Uterus (tissue), 4 donors: ENCODE results near the gene EMILIN2. TPM values are rescaled to one million over a fixed set of nuclear protein-coding genes. Genes with fewer than 3 reads are reported as not detected.

Experiments used
- DNase-seq, 2 donors: peaks; one replicate each; pipeline ENCODE4 v3.0.0-alpha.2; 2019 to 2020
- H3K27ac ChIP-seq, 2 donors: fragments of 200-600 bp; sonication (generic); 1 replicate in 1 of 2; 2 replicates in 1 of 2; pipeline ENCODE4 v1.5.1; 2016 to 2018
- H3K27me3 ChIP-seq, 2 donors: fragments of 200-600 bp; sonication (generic); one replicate each; pipeline ENCODE4 v1.5.1; 2018 to 2019; ENCODE audit warnings: control low read depth in 1 of 2
- H3K36me3 ChIP-seq, 2 donors: fragments of 200-600 bp; sonication (generic); one replicate each; pipeline ENCODE4 v1.5.1; 2019; ENCODE audit warnings: control low read depth in 1 of 2
- H3K4me1 ChIP-seq, 2 donors: fragments of 200-600 bp; sonication (generic); one replicate each; pipeline ENCODE4 v1.5.1; 2018 to 2019; ENCODE audit warnings: control low read depth in 1 of 2
- H3K4me3 ChIP-seq, 2 donors: fragments of 200-600 bp; sonication (generic); 1 replicate in 1 of 2; 2 replicates in 1 of 2; pipeline ENCODE4 v1.5.1; 2018 to 2019; ENCODE audit warnings: mild to moderate bottlenecking in 1 of 2
- H3K9me3 ChIP-seq, 2 donors: fragments of 200-600 bp; sonication (generic); one replicate each; pipeline ENCODE4 v1.5.1; 2019; ENCODE audit warnings: control low read depth in 1 of 2
- POLR2A ChIP-seq, 2 donors: fragments of 450-650 bp; IDR thresholded peaks; one replicate each; pipeline ENCODE4 v1.6.1; 2016; ENCODE audit warnings: antibody characterized with exemption in 2 of 2, mild to moderate bottlenecking in 1 of 2, moderate library complexity in 1 of 2
- intact Hi-C: fragments of 100-400 bp; cut with DNase I; formaldehyde crosslinking; loops from one replicate; pipeline ENCODE4 v1.15.1; 2023; ENCODE audit warnings: low total_unique reads
- total RNA-seq, 4 donors: library from RNA; depleted of rRNA in 3 of 4; stranded (reverse); fragments of >200 nt in 3 of 4; gene quantifications; one replicate each; pipeline versions ENCODE4 v1.1.0 to v1.2.4, GENCODE V29; 2014 to 2023
- TF ChIP-seq, protein P1 (sequence below), 4 experiments: fragments of 200-600 bp in 2 of 4; fragments of 450-650 bp in 2 of 4; sonication (generic) in 2 of 4; IDR thresholded peaks; one replicate each; pipeline ENCODE4 v1.5.1; 2016 to 2019; ENCODE audit warnings: antibody characterized with exemption in 4 of 4, mild to moderate bottlenecking in 2 of 4, moderate library complexity in 1 of 4
- donor health status: DM: yes; HTN: yes; CAD: no.

EMILIN2 gene
- total RNA-seq, 4 donors from 2014 or later = 25.6 to 60.2 (median 43.2) TPM

DNA sequence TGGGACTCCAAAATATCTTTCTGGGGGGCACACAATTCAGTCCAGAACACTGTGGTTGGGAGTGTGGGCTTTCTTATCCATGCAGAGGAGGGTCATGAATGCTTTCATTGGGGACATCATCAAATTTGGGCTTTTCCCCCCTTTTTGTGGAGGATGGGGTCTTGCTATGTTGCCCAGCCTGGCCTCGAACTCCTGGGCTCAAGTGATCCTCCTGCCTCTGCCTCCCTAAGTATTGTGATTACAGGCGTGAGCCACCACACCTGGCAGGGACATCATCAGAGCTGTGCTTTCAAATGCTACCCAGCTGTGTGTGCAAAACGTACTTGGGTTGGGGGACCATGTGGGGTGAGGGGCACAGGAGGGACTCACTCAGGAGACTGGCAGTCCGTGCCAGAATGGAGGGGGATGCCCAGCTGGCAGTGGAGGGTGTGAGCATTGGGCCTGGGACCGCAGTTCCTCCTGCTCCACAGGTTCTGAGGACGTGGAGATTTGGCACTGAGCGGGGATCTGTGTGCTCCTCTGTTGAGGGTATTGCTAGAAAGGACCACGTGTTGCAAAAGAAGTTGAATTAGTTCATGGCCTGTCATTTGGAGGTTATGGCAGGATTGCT is 24.4 kb downstream of the EMILIN2 start:
- no peaks in the 10 kb centered on the region for H3K27me3 ChIP-seq
- no peaks in the 10 kb centered on the region for H3K4me1 ChIP-seq
- DNase-seq = peak in 1 of 2 donors; percentile 9
- H3K27ac ChIP-seq = no peak overlapping the region
- no peak overlapping the region for H3K4me3 ChIP-seq
- TF ChIP-seq POLR2A (IDR thresholded peaks at IDR 0.05) = no peak
- TF ChIP-seq, protein P1, sequence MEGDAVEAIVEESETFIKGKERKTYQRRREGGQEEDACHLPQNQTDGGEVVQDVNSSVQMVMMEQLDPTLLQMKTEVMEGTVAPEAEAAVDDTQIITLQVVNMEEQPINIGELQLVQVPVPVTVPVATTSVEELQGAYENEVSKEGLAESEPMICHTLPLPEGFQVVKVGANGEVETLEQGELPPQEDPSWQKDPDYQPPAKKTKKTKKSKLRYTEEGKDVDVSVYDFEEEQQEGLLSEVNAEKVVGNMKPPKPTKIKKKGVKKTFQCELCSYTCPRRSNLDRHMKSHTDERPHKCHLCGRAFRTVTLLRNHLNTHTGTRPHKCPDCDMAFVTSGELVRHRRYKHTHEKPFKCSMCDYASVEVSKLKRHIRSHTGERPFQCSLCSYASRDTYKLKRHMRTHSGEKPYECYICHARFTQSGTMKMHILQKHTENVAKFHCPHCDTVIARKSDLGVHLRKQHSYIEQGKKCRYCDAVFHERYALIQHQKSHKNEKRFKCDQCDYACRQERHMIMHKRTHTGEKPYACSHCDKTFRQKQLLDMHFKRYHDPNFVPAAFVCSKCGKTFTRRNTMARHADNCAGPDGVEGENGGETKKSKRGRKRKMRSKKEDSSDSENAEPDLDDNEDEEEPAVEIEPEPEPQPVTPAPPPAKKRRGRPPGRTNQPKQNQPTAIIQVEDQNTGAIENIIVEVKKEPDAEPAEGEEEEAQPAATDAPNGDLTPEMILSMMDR (IDR thresholded peaks at IDR 0.05) = no peak
- no peaks in the 10 kb centered on the region for H3K9me3 ChIP-seq
- intact Hi-C loops = no loop called here
- no peaks in the 10 kb centered on the region for H3K36me3 ChIP-seq

DNA sequence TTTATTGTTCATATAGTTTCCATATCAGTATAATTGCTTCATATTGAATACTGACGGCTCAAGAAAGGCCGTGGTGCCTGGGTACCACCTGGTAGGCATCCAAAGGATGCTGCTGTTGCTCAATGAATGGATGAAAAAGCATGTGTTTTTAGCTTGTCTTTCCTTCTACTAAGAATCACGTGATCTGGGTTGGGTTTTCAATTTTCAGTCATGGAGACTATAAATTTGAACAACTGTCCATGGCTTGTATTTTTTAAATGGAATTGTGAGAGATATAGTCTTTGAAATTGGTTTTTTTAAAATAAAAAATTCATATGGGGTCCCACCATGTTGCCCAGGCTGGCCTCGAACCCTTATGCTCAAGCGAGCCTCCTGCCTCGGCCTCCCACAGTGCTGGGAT is 25.3 kb downstream of the EMILIN2 start:
- H3K9me3 ChIP-seq = no peaks in the 10 kb centered on the region
- no peaks in the 10 kb centered on the region for H3K36me3 ChIP-seq
- no peak overlapping the region for H3K4me3 ChIP-seq
- peak in 1 of 2 donors; percentile 3 for DNase-seq
- H3K27me3 ChIP-seq = no peaks in the 10 kb centered on the region
- intact Hi-C loops = no loop called here
- no peaks in the 10 kb centered on the region for H3K4me1 ChIP-seq
- H3K27ac ChIP-seq = no peak overlapping the region
- TF ChIP-seq, protein P1 (IDR thresholded peaks at IDR 0.05) = no peak
- TF ChIP-seq POLR2A (IDR thresholded peaks at IDR 0.05) = no peak

DNA sequence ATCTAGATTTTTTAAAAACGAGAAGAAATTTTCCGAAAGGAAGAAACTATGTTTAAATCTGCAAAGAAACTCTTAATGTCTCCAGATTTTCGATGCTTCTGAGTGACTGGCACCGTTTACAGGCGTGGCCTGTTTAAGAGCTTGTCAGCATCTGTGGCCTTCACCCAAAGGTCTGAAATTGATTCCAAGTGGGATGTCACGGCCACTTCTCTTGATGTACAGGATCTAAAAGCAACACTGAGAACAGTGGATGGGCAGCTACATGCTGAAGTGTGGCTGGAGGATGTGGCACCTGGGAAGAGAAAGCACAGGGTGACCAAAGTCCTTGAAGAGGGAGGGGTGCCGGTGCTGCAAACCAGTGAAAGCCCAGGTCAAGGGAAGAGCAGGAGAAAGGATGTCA is 28.0 kb downstream of the EMILIN2 start:
- Histone ChIP-seq H3K9me3 (no peaks in the 10 kb centered on the region), H3K36me3 (no peaks in the 10 kb centered on the region), H3K4me3 (no peak overlapping the region), H3K27me3 (no peaks in the 10 kb centered on the region), H3K4me1 (no peaks in the 10 kb centered on the region), H3K27ac (peak overlapping the region; percentile 90)
- intact Hi-C loops = no loop called here
- peak in 1 of 2 donors; percentile 20 for DNase-seq
- TF ChIP-seq POLR2A (IDR thresholded peaks at IDR 0.05) = no peak
- TF ChIP-seq, protein P1 (IDR thresholded peaks at IDR 0.05) = no peak

DNA sequence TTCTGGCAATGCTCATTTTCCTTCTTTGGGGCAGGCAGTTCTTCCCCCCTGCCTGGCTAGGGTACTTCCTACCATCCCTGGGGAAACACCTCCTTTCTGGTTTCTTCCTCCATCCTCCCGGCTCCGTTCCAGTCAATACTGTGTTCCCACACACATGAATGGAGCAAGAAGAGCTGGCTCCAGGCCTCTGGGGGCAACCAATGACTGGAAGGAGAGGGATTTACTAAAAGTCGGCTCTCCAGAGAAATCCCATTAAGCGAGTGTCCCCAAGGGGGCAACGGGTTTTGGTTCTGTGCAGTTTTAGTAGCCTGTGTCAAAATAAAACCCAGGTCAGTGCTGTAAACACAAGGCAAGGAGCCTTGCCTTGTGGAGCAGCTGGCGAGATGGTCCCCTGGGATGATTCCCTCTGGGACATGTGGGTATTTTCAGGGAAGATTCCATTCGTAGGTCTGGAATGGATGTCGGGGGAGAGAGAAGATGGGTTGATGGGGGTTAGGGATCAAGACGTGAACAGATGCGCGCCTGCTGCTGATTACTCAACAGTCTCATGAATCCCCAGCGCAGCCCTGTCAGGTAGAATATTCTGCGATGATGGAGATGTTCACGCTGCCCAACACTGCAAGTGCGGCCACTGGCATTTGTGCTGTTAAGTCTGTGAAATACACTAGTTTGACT is 32.0 kb downstream of the EMILIN2 start:
- Histone ChIP-seq H3K27me3 (no peaks in the 10 kb centered on the region), H3K4me1 (peaks cover 10 to 16% of the 10 kb centered on the region in 2 donors), H3K4me3 (no peak overlapping the region), H3K27ac (peak overlapping the region; percentile 39 to 96), H3K36me3 (no peaks in the 10 kb centered on the region), H3K9me3 (no peaks in the 10 kb centered on the region)
- TF ChIP-seq, protein P1 (IDR thresholded peaks at IDR 0.05) = no peak
- TF ChIP-seq POLR2A (IDR thresholded peaks at IDR 0.05) = no peak
- intact Hi-C loops = no loop called here
- no peak for DNase-seq

DNA sequence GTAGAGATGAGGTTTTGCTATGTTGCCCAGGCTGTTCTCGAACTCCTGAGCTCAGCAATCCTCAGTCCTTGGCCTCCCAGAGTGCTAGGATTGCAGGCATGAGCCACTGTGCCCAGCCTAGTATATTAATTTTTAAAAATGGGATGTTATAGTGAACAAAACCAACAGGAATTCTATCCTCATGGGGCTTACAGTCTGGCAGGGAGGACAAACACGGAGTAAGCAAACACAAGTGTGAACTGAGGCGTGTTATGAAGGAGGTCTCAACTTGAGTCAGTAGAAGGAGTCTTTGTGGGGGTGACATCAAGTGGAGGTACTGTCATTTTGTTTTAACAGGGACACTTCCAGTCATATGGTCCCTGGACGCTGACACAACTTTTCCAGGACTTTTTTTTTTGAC is 33.1 kb downstream of the EMILIN2 start:
- no peak for DNase-seq
- Histone ChIP-seq H3K27me3 (no peaks in the 10 kb centered on the region), H3K4me3 (no peak overlapping the region), H3K27ac (peak overlapping the region; percentile 96 to 98), H3K9me3 (no peaks in the 10 kb centered on the region), H3K4me1 (peaks cover 10 to 16% of the 10 kb centered on the region in 2 donors), H3K36me3 (no peaks in the 10 kb centered on the region)
- intact Hi-C loops = no loop called here
- no peak for TF ChIP-seq POLR2A (IDR thresholded peaks at IDR 0.05)
- TF ChIP-seq, protein P1 (IDR thresholded peaks at IDR 0.05) = no peak
